ENCODE data around the gene TMEM108. TPM values are rescaled to one million over a fixed set of nuclear protein-coding genes. Genes with fewer than 3 reads are reported as not detected.

Gene TMEM108
- total RNA-seq, 1 experiment from 2014 or later: not detected

GRCh38 chr3:133371181-133371580 is 333.0 kb downstream of the TMEM108 start:
- H3K27me3 ChIP-seq (ENCODE audit: insufficient read depth, low read length): peaks cover 86% of the 10 kb centered on the region
- H3K9me3 ChIP-seq (ENCODE audit: control insufficient read depth in 1 of 2, insufficient read depth in 1 of 2, low read depth in 1 of 2, low read length in 2 of 2): no peaks in the 10 kb centered on the region
- H3K79me2 ChIP-seq (ENCODE audit: insufficient read depth, low read length): no peaks in the 10 kb centered on the region
- no peak overlapping the region for H3K4me3 ChIP-seq (replicated peaks in 1 of 2; ENCODE audit: low read depth in 1 of 2, low read length in 2 of 2)
- POLR2A ChIA-PET: no interaction called here
- RAD21 ChIA-PET (ENCODE audit: low non-redundant PET in 1 of 2, low total read pairs in 2 of 2, uncharacterized antibody in 2 of 2, unreplicated experiment in 2 of 2): interaction anchor here in 1 of 2 experiments (0.7 kb wide), 1 partner anchor 8 kb away, joined by 6 read pairs; no protein-coding TSS in a partner anchor
- TF ChIP-seq JUND (IDR thresholded peaks at IDR 0.05) (no peak), MAX (IDR thresholded peaks at IDR 0.05) (no peak), FOSL1 (IDR thresholded peaks at IDR 0.05; ENCODE audit: low read depth) (no peak), TCF7L2 (IDR thresholded peaks at IDR 0.05; ENCODE audit: borderline replicate concordance, extremely low read depth, insufficient read depth, insufficient read length) (no peak), SIN3A (IDR thresholded peaks at IDR 0.05; ENCODE audit: low read depth) (no peak), SP1 (IDR thresholded peaks at IDR 0.05; ENCODE audit: low read depth) (no peak), ZBTB33 (IDR thresholded peaks at IDR 0.05; ENCODE audit: extremely low read depth, insufficient replicate concordance, low read length) (no peak), POLR2A (IDR thresholded peaks at IDR 0.05; ENCODE audit: borderline replicate concordance, extremely low read depth, insufficient read depth, insufficient read length) (no peak), CEBPB (IDR thresholded peaks at IDR 0.05; ENCODE audit: low read depth) (no peak), SRF (IDR thresholded peaks at IDR 0.05; ENCODE audit: low read depth) (no peak), EZH2 (IDR thresholded peaks at IDR 0.05) (no peak), EGR1 (IDR thresholded peaks at IDR 0.05; ENCODE audit: low read depth) (no peak), EZH2phosphoT487 (IDR thresholded peaks at IDR 0.05; ENCODE audit: borderline replicate concordance) (no peak), RAD21 (IDR thresholded peaks at IDR 0.05; ENCODE audit: low read depth) (no peak), CTCF (IDR thresholded peaks at IDR 0.05 in 2 of 3, conservative IDR thresholded peaks at IDR 0.05 in 1 of 3; ENCODE audit: borderline replicate concordance in 1 of 3, insufficient read depth in 1 of 3, low read depth in 2 of 3, low read length in 2 of 3) (no peak), YY1 (IDR thresholded peaks at IDR 0.05; ENCODE audit: extremely low read depth, insufficient replicate concordance, low read depth, low read length) (no peak), ELF1 (IDR thresholded peaks at IDR 0.05; ENCODE audit: borderline replicate concordance, low read depth) (no peak), POLR2AphosphoS5 (IDR thresholded peaks at IDR 0.05; ENCODE audit: low read depth, low read length) (no peak)
- H2AFZ ChIP-seq (ENCODE audit: low read depth, low read length, poor library complexity, severe bottlenecking): no peak overlapping the region
- BruUV-seq (replicated peaks): no TSS peak
- no peaks in the 10 kb centered on the region for H3K4me1 ChIP-seq (ENCODE audit: control insufficient read depth in 1 of 2, insufficient read depth in 2 of 2, low read length in 2 of 2)
- ATAC-seq (no peak), DNase-seq (ENCODE audit: low read depth, low spot score) (no peak)
- CTCF ChIA-PET: no interaction called here
- H3K4me2 ChIP-seq (ENCODE audit: low read length): no peak overlapping the region
- intact Hi-C loops (cut with micrococcal nuclease): no loop called here
- no peaks in the 10 kb centered on the region for H3K9me2 ChIP-seq (ENCODE audit: insufficient read depth)
- H3K9ac ChIP-seq (ENCODE audit: low read length): no peak overlapping the region
- H4K20me1 ChIP-seq (ENCODE audit: insufficient read depth): no peaks in the 10 kb centered on the region
- H3K27ac ChIP-seq (ENCODE audit: low read depth, low read length): no peak overlapping the region
- H3K36me3 ChIP-seq (ENCODE audit: control insufficient read depth in 1 of 2, insufficient read depth in 2 of 2, low read length in 2 of 2): no peaks in the 10 kb centered on the region
